Hepatocyte (in vitro differentiated cells): ENCODE measurements around the gene SIK3. TPM values are rescaled to one million over a fixed set of nuclear protein-coding genes. Genes with fewer than 3 reads are reported as not detected.
"Not testable (repeated sequence)": the region's sequence is repeated elsewhere in the genome, so short reads cannot be mapped to it uniquely, and the experiment has no call there.

Experiments
- DNase-seq: peaks from one replicate; pipeline ENCODE4 v3.0.0-alpha.2; 2016; ENCODE audit warnings: low spot score
- H2AFZ ChIP-seq: fragments of 200-600 bp; sonication (generic); 2 replicates; pipeline ENCODE4 v1.6.0; 2016; ENCODE audit warnings: antibody characterized with exemption, mild to moderate bottlenecking
- H3K27ac ChIP-seq: fragments of 200-600 bp; sonication (generic); 2 replicates; pipeline ENCODE4 v1.5.1; 2016; ENCODE audit warnings: mild to moderate bottlenecking
- H3K27me3 ChIP-seq: fragments of 200-600 bp; sonication (generic); 2 replicates; pipeline ENCODE4 v1.6.1; 2016
- H3K36me3 ChIP-seq: fragments of 200-600 bp; sonication (generic); replicated peaks from 2 replicates; pipeline ENCODE4 v1.5.1; 2016; ENCODE audit warnings: low read depth; ENCODE audit not compliant: insufficient read depth
- H3K4me1 ChIP-seq: fragments of 200-600 bp; sonication (generic); 2 replicates; pipeline ENCODE4 v1.5.1; 2016; ENCODE audit warnings: mild to moderate bottlenecking, moderate library complexity; ENCODE audit not compliant: insufficient read depth
- H3K4me2 ChIP-seq: fragments of 200-600 bp; sonication (generic); 2 replicates; pipeline ENCODE4 v1.6.0; 2016
- H3K4me3 ChIP-seq: fragments of 200-600 bp; sonication (generic); 2 replicates; pipeline ENCODE4 v1.5.1; 2016; ENCODE audit warnings: mild to moderate bottlenecking
- H3K79me2 ChIP-seq: fragments of 200-600 bp; sonication (generic); 2 replicates; pipeline ENCODE4 v1.6.0; 2017; ENCODE audit warnings: mild to moderate bottlenecking
- H3K9me2 ChIP-seq: fragments of 200-600 bp; sonication (generic); replicated peaks from 2 replicates; pipeline ENCODE4 v1.6.0; 2017; ENCODE audit warnings: mild to moderate bottlenecking; ENCODE audit not compliant: insufficient read depth
- H3K9me3 ChIP-seq: fragments of 200-600 bp; sonication (generic); 2 replicates; pipeline ENCODE4 v1.5.1; 2016; ENCODE audit warnings: low read depth, mild to moderate bottlenecking
- H4K20me1 ChIP-seq: fragments of 200-600 bp; sonication (generic); 2 replicates; pipeline ENCODE4 v1.6.0; 2016; ENCODE audit warnings: mild to moderate bottlenecking; ENCODE audit not compliant: insufficient read depth, poor library complexity, severe bottlenecking
- EZH2 ChIP-seq: fragments of 200-600 bp; sonication (generic); IDR thresholded peaks from 2 replicates; pipeline ENCODE4 v1.6.1; 2016; ENCODE audit warnings: antibody characterized with exemption, mild to moderate bottlenecking, borderline replicate concordance
- EZH2phosphoT487 ChIP-seq: fragments of 200-600 bp; sonication (generic); IDR thresholded peaks from one replicate; pipeline ENCODE4 v1.6.1; 2018; ENCODE audit warnings: antibody characterized with exemption, mild to moderate bottlenecking, low read depth, moderate library complexity; ENCODE audit not compliant: unreplicated experiment, severe bottlenecking
- WGBS: methylation state at CpG from one replicate; pipeline ENCODE4 v1.1.6; 2016; ENCODE audit warnings: low lambda C conversion rate; ENCODE audit errors: missing lambda C conversion rate; 5-methylcytosine and 5-hydroxymethylcytosine counted together
- polyA plus RNA-seq: library from polyadenylated mRNA; unstranded; fragments of >200 nt; fragmentation: Nextera tagmentation; extraction: Ambion mirVana; gene quantifications from 2 replicates; pipeline ENCODE4 v1.2.1, GENCODE V29; 2016
- total RNA-seq: library from RNA; depleted of rRNA; stranded (reverse); fragments of >200 nt; gene quantifications from 2 replicates; pipeline ENCODE4 v1.2.3, GENCODE V29; 2014
- TF ChIP-seq, protein P1 (sequence below): fragments of 200-600 bp; sonication (generic); IDR thresholded peaks from 2 replicates; pipeline ENCODE4 v1.5.1; 2016; ENCODE audit warnings: antibody characterized with exemption, mild to moderate bottlenecking; ENCODE audit not compliant: poor library complexity

Gene SIK3
- total and polyA plus RNA-seq, 2 experiments from 2014 or later: 15.8 to 17.7 TPM

DNA sequence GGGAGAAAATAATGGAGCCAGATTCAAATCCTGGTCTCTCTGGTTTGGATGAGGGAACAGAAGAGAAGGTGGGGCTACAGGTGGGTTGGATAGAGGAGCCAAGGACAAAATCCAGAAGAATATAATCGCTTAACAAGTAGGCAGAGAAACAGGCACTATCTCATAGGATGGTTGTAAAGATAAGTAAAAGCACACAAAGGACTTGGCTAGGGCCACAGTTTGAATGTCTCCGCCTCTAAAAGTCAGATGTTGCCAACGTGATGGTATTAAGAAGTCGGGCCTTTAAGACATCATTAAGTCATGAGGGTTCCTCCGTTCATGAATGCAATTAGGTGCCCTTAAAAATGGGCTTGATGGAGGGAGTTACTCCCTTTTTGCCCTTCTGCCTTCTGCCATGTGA is 42.8 kb downstream of the SIK3 start:
- no peak for DNase-seq
- H3K4me1 ChIP-seq: peaks cover 19% of the 10 kb centered on the region
- H3K4me3 ChIP-seq: no peak overlapping the region
- H3K9me3 ChIP-seq: no peaks in the 10 kb centered on the region
- no peaks in the 10 kb centered on the region for H3K9me2 ChIP-seq
- no peak overlapping the region for H2AFZ ChIP-seq
- no peaks in the 10 kb centered on the region for H3K36me3 ChIP-seq
- 47% methylated on average over 5 of the region's 5 CpGs for WGBS
- H3K79me2 ChIP-seq: peaks cover 96% of the 10 kb centered on the region
- no peak for TF ChIP-seq EZH2
- no peak for TF ChIP-seq EZH2phosphoT487
- TF ChIP-seq, protein P1, sequence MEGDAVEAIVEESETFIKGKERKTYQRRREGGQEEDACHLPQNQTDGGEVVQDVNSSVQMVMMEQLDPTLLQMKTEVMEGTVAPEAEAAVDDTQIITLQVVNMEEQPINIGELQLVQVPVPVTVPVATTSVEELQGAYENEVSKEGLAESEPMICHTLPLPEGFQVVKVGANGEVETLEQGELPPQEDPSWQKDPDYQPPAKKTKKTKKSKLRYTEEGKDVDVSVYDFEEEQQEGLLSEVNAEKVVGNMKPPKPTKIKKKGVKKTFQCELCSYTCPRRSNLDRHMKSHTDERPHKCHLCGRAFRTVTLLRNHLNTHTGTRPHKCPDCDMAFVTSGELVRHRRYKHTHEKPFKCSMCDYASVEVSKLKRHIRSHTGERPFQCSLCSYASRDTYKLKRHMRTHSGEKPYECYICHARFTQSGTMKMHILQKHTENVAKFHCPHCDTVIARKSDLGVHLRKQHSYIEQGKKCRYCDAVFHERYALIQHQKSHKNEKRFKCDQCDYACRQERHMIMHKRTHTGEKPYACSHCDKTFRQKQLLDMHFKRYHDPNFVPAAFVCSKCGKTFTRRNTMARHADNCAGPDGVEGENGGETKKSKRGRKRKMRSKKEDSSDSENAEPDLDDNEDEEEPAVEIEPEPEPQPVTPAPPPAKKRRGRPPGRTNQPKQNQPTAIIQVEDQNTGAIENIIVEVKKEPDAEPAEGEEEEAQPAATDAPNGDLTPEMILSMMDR: no peak
- H3K27me3 ChIP-seq: no peaks in the 10 kb centered on the region
- no peak overlapping the region for H3K27ac ChIP-seq
- H3K4me2 ChIP-seq: no peak overlapping the region
- H4K20me1 ChIP-seq: peaks cover 50% of the 10 kb centered on the region

DNA sequence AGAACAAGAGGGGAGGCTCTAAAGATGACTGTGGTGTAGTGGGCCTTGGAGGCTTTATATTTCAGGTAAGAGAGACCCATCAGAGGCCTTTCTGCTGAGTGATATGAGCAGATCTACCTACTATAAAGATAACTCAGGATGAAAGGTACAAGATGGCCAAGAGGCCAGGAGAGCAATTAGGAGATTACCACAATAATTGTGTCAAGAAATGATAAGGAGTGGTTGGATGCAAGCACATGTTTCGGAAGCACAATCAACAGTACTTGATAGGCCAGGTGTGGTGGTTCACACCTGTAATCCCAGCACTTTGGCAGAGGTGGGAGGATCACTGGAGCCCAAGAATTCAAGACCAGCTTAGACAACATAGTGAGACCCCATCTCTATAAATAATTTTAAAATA is 43.8 kb downstream of the SIK3 start:
- Histone ChIP-seq H3K9me3 (no peaks in the 10 kb centered on the region), H3K36me3 (no peaks in the 10 kb centered on the region), H3K4me3 (no peak overlapping the region), H3K79me2 (peaks cover 95% of the 10 kb centered on the region), H4K20me1 (peaks cover 47% of the 10 kb centered on the region), H2AFZ (no peak overlapping the region), H3K27ac (no peak overlapping the region), H3K4me2 (no peak overlapping the region), H3K4me1 (peaks cover 19% of the 10 kb centered on the region), H3K9me2 (no peaks in the 10 kb centered on the region), H3K27me3 (no peaks in the 10 kb centered on the region)
- WGBS: 78% methylated on average over 1 of the region's 1 CpG
- no peak for TF ChIP-seq EZH2phosphoT487
- TF ChIP-seq, protein P1: no peak
- TF ChIP-seq EZH2: no peak
- DNase-seq: no peak

DNA sequence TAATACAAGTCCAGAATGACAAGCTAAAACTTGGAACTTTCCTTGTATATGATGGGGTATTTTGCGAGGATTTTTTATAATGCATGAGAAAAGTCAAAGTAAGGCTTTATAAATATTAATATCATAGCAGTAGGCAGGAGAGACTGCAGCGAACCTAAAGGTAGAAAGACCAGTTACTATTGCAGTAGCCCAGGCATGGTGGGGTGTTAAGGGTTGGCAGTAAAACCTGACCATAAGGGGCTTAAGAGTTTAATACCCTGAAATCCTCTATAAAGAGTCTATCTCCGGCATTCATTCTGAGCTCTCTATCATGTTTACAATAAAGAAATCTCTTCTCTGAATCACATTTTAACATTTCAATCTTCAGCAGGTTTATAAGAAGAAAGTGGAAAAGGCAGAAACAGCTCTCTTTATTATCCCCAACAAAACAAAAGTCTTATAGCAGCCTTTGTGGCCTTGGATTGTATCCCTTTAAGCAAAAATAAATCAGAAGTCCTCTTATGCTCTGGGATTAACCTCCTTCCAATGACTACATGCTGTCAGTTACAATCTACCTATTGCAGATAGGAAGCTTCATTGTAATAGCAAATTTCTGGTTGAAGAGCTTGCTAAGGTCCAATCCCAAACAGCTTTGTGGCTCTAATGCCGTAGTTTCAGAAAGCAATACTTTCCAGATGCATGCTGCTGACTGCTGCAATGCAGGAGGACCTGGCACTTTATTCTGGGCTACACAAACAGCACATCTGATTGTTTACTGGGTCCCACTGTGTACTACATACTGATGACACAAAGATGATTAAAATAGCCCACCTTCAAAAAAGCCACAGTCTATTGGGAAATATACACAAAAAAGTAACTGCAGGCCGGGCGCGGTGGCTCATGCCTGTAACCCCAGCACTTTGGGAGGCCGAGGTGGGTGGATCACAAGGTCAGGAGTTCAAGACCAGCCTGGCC is 45.8 kb downstream of the SIK3 start:
- no peak overlapping the region for H2AFZ ChIP-seq
- WGBS: 76% methylated on average over 8 of the region's 8 CpGs
- no peaks in the 10 kb centered on the region for H3K27me3 ChIP-seq
- peaks cover 36% of the 10 kb centered on the region for H4K20me1 ChIP-seq
- H3K4me3 ChIP-seq: no peak overlapping the region
- no peaks in the 10 kb centered on the region for H3K9me3 ChIP-seq
- no peak overlapping the region for H3K27ac ChIP-seq
- H3K36me3 ChIP-seq: no peaks in the 10 kb centered on the region
- H3K4me1 ChIP-seq: peaks cover 11% of the 10 kb centered on the region
- H3K4me2 ChIP-seq: no peak overlapping the region
- H3K79me2 ChIP-seq: peaks cover 94% of the 10 kb centered on the region
- no peak for DNase-seq
- TF ChIP-seq EZH2phosphoT487: no peak
- TF ChIP-seq, protein P1: no peak
- TF ChIP-seq EZH2: no peak
- no peaks in the 10 kb centered on the region for H3K9me2 ChIP-seq

DNA sequence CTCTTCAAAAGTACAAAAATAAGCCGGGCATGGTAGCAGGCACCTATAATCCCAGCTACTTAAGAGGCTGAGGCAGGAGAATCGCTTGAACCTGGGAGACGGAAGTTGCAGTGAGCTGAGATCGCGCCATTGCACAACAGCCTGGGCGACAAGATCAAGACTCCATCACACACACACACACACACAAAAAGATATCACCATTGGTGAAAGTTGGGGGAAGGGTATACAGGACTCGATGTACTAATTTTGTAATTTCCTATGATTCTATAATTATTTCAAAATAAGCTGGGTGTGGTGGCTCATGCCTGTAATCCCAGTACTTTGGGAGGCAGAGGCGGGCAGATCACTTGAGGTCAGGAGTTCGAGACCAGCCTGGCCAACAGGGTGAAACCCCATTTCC is 48.1 kb downstream of the SIK3 start:
- H3K27ac ChIP-seq, H2AFZ ChIP-seq, H3K36me3 ChIP-seq, H3K4me3 ChIP-seq, DNase-seq, H3K9me2 ChIP-seq, H3K27me3 ChIP-seq, H3K4me2 ChIP-seq, H3K9me3 ChIP-seq: not testable (repeated sequence)
- 98% methylated on average over 9 of the region's 9 CpGs for WGBS
- Histone ChIP-seq H3K79me2 (peaks cover 87% of the 10 kb centered on the region), H3K4me1 (peaks cover 11% of the 10 kb centered on the region), H4K20me1 (peaks cover 24% of the 10 kb centered on the region)

DNA sequence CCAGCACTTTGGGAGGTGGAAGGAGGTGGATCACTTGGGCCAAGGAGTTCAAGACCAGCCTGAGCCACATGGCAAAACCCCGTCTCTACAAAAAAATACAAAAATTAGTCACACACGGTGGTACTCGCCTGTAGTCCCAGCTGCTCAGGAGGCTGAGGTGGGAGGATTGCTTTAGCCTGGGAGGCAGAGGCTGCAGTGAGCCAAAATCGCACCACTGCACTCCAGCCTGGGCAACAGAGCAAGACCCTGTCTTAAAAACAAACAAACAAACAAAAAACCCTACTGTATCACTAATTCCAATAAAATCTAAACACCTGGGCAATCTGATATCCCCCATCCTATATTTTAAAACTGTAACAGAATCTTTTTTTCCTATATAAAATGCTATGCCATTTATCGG is 51.6 kb downstream of the SIK3 start:
- H3K4me2 ChIP-seq, H4K20me1 ChIP-seq, H3K4me3 ChIP-seq, DNase-seq, H3K27ac ChIP-seq, H3K27me3 ChIP-seq, H3K9me2 ChIP-seq, H3K9me3 ChIP-seq, H2AFZ ChIP-seq, H3K36me3 ChIP-seq, H3K4me1 ChIP-seq: not testable (repeated sequence)
- H3K79me2 ChIP-seq: peaks cover 88% of the 10 kb centered on the region
- 100% methylated on average over 5 of the region's 5 CpGs for WGBS
